ENCODE measurements around the gene APBB2.
A peak's percentile ranks its signal among the peaks of the same experiment; 100 is the strongest.
"Not testable (repeated sequence)": the region's sequence is repeated elsewhere in the genome, so short reads cannot be mapped to it uniquely, and the experiment has no call there.

Gene APBB2

DNA sequence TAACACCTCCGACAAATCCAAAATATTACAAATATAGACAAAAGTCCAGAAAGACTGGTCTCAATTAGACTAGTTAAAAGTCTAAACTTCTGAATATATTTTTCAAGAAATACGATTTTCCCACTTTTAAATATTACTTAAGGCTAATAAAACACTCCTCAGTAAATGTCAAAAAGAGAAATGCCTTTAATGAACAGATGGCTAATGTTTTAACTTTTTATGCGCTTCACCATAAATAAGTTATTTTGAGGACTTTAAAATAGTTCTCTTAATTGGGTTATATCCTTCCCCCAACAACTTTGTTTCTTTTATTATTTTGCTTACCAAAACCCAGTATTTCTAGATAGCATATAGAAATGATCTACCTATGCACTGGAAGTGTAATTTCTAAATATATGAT is 201.4 kb downstream of the APBB2 start:
- FAIRE-seq, result peak; percentile 96

DNA sequence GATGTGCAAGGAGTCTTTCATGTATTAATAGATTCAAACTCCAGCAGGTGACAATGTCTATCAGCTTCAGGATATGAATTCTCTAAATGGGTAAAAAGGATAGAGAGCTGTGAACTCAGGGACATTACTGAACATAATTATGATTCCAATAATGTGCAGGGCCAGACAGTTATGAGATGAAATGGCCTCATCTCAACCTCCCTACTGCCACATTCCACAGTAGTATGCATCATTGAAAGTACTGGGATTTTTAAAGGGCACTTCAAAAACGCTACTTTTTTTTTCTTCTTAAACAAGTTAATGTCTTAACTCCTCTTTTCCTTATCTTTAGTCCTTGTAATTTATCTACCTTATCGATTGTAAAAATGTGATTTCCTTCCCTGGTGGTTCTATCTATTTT is 202.0 kb downstream of the APBB2 start:
- no peak for FAIRE-seq

DNA sequence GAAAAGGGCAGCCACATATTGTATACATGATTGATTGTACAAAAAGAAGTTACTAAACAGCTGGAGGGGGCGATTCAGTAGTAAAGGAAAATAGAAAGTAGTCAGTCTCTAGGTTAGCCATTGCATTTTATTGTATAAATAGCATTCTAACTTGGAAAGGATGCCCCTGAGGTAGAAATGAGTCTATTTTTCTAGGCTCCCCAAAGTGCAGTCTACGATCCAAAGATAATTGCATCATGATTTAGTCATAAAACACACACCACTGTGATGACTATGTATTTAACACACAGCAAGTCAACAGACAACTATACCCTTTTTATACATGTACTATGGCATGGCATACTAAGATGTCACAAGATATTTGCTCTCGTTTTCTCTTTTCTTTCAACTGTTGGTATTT is 204.9 kb downstream of the APBB2 start:
- no peak for FAIRE-seq

DNA sequence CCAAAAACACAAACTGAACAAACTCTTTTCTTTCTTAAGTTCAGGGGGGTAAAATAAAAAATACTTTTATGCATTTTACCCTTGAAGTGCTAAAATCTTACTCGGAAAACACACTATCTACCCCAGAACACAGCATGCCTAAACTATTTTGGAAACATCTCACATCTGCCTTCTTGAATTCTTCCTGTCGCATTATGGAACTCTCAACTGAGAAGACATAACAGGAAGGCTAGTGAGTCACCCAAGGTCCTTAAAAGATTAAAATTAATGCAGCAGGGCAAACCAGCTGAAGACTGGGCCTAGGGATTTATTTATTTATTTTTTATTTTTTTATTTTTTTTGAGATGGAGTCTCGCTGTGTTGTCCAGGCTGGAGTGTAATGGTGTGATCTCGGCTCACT is 208.2 kb downstream of the APBB2 start:
- FAIRE-seq, result no peak

DNA sequence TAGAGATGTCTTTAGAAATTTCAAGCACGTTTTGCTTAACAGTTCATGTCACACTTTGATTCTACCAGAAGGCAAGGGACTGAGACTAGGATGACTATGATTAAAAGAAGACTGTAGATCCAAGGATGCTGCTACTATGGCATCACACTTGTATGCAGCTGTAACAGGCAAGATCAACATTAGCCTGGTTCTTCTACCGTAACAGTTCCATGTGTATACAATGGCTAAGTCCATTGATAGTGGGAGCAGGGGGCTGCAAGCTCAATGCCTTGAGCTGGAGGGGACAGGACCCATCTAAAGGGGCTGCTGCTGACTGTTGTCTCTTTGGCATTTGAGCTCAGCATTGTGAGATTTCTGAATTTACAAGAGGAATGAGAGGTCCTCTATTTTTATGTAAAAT is 212.0 kb downstream of the APBB2 start:
- no peak for FAIRE-seq

DNA sequence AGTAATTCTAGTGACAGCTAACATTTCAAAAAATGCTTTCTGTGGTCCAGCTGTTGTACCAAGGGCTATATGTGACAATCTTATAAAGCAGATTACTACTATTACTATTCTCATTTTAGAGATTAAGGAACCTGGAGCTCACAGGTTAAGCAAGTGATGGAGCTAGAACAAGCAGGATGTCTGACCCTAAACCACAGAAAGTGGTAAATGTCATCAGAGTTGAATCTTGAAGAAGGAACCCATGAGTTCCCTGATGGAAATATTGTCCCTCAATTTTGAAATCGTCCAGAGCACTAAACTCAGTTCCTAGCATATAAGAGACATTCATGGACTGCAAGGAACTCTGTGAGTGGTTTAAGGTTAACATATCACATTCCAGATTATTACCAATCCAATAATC is 214.0 kb downstream of the APBB2 start:
- no peak for FAIRE-seq

DNA sequence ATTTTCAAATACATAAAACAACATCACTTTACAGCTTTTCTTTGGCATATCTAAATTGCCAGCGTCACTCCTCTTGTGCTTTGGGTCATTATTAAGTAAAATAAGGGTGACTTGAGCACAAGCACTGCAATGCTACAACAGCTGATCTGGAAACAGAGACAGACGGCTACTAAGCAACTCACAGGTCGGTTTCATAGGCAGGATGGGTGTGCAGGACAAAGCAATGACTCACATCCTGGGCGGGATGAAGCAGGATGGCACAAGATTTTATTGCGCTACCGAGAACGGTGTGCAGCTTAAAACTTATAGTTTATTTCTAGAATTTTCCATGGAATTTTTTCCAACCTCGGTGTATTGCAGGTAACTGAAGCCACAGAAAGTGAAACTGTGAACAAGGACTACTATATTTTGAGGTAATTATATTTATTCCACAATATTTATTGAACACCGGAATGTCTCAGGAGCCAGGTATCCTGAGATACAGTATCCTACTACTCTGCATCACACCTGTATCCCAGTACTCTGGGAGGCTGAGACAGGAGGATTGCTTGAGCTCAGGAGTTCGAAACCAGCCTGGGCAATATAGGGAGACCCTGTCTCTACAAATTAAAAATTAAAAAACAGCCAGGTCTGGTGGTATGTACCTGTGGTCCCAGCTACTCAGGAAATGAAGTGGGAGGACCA is 215.5 kb downstream of the APBB2 start:
- no peak for FAIRE-seq

DNA sequence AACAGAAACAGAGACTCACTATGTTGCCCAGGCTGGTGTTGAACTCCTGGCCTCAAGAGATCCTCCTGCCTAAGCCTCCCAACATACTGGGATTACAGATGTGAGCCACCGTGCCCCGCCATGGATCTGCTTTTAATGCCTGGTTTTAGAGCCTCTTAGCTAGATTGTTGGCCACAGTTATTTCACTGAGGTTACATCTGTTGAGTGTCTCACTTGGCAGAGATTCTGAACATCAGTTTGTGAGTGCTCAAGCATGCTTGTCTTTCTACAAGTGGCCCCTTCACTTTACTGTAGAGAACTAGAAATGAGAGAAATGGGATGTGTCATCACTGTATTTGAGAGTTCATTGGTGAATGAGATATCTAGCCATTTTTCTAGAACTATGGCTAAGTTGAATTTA is 218.5 kb downstream of the APBB2 start:
- no peak for FAIRE-seq

DNA sequence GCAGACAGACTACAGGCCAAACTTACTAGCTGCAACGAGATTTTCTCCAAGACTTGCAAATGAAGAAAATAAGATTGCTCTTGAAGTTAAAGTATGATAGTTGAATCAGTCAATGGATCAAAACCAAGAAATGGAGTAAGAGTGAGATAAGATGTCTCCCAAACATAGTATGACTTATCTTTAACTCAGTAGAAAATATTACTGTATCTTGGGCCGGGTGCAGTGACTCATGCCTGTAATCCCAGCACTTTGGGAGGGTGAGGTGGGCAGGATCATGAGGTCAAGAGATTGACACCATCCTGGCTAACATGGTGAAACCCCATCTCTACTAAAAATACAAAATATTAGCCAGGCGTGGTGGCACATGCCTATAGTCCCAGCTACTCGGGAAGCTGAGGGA is 220.0 kb downstream of the APBB2 start:
- not testable (repeated sequence) for FAIRE-seq

DNA sequence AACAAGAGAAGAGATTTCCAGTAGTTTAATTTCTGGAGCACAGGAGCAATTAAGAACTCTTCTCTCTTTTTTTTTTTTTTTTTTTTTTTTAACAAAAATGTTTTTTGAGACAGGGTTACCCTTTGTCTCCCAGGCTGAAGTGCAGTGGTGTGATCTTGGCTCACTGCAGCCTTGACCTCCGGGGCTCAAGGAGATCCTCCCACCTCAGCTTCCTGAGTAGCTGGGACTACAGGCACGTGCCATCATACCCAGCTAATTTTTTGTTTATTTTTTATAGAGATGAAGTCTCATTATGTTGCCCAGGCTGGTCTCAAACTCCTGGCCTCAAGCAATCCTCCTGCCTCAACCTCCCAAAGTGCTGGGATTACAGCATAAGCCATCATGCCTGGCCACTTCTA is 221.0 kb downstream of the APBB2 start:
- FAIRE-seq, result not testable (repeated sequence)

DNA sequence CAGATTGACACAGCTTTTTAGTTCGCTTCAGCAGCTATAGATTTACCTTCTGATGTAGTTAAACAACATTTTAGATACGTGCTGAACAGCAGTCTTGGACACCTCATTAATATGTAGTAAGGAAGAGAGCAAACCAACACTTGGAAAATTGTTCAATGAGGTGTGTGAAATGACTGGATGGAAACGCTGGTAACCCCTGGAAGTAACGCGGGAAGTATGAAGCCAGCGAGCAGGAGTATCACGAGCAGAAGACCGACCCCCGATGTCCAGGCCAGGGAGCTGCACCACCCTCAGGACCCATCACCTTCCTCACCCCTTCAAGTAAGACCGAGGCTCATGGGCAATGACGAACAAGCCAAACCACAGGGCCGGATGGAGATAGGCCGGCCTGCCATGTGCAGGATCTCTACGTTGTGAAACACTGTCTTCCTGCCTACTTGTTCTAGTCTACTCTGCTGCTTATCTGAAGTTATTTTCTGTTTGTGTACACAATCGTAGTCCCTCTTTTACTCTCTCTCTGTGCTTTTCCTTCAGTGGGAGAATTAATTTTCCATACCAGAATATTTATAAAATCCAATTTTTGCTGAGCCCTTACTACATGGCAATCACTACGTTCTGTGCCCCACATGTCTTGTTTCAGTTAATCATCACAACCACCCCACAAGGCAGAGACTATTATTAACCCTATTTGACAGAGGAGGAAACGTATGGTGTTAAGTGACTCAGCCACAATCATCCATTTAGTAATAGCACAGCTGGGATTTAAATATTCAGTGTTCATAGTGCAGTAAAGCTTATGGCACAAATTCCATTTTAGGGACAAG is 221.7 kb downstream of the APBB2 start:
- FAIRE-seq, result no peak

DNA sequence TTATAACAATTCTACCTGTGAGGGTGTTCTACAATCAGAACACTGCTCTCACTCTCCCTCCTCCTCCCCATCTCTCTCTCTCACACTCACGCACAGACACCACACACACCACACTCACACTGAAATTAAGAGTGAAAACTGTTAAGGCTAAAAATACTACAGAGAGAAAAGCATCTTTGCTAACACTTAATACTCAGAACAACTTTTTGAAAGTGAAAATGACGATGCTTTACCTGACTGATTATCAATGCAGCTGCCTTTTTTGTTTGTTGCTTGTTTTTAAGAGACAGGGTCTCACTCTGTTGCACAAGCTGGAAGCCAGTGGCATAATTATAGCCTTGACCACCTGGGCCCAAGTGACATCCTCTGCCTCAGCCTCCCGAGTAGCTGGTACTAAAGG is 222.4 kb downstream of the APBB2 start:
- no peak for FAIRE-seq

DNA sequence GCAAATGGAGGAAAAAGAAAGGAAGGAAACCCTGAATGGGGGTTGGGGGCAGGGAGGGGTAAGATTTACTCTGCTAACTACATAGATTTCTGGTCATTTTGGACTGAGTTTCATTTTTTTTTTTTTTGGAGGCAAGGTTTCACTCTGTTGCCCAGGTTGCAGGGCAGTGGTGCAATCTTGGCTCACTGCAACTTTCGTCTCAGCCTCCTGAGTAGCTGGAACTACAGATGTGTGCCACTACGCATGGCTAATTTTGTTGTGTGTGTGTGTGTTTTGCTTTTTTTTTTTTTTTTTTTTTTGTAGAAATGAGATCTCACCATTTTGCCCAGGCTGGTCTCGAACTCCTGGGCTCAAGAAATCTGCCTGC is 223.5 kb downstream of the APBB2 start:
- no peak for FAIRE-seq

DNA sequence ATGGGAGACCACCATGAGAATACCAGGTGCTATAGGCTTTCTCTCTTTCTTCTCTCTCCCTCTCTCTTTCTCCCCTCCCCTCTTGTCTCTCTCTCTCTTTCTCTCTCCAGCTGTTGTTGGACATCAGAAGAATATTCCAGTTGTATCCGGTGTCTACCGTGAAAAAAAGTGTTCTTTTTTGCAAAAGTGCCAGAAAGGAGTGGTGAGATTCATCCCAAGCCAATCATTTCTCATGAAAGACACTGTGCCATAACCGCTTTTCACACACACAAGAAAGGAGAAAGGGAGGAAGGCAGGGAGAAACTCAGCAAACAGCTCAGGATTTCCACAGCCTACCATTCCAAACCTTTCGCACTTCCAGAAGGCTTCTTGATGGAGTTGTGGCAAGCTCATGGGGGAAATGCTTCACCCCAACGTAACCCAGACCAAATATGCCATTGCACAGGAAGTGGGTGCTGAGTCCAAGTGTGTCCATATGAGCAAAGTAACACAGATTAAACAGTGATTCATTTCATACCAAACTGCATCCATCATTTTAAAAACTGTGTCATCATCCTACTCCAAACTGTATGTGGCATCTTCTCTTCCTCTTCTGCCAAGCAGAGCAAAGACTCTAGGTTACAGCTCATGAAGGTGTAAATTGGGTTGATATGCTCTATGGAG is 224.0 kb downstream of the APBB2 start:
- FAIRE-seq, result no peak

DNA sequence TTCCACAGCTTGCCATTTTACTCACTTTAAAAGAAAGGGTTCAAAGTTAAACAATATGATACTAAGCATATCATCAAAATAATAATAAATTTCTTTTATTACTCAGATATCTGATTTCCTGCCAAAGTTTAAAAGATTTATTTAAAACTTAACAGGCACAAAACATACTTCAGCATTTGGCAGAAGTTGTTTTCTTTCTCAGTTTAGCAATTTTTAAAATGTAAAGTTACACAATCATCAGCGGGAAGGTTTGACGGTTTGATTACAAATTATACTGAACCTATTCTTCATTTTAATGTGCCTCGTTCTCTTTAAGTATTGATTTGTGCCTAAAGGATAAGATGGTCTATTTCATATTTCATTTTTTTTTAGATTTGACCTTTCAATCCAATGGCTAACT is 227.2 kb downstream of the APBB2 start:
- peak; percentile 21 for FAIRE-seq

DNA sequence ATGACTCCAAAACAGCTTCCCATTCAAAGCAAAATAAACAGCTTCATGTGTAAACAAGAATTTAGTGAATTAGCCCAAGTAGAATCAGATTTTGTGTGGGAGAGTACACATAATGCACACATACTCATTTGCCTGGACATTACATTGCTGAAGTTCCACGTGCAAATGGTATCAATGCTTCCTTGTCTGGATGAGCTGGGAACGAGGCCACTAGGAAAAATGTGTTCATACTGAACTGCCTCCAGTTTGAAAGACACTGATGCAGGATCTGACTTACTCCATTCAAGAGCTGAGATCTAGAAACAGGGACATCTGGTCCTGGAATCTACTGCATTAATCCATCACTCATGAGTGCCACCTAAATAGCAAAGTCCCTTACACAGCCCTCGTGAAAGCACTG is 228.0 kb downstream of the APBB2 start:
- peak; percentile 59 for FAIRE-seq

DNA sequence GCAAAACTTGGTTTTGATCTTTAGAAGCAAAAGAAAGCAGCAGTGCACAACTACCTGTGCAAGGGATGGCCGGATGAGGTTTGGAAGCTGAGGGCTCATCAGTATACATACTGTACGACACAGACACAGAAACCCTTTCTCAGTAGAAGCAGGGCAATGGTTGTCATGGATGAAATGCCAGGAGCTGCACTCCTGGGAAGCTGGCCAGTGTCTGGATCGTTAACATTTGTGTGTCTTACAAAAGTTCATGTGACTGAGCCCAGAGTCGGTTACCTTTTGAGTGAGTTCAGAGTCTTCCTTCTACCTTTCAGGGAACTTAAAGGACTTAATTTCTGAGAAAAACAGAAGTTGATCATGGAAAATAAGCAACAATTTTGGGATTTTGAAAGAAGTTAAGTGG is 230.3 kb downstream of the APBB2 start:
- no peak for FAIRE-seq

DNA sequence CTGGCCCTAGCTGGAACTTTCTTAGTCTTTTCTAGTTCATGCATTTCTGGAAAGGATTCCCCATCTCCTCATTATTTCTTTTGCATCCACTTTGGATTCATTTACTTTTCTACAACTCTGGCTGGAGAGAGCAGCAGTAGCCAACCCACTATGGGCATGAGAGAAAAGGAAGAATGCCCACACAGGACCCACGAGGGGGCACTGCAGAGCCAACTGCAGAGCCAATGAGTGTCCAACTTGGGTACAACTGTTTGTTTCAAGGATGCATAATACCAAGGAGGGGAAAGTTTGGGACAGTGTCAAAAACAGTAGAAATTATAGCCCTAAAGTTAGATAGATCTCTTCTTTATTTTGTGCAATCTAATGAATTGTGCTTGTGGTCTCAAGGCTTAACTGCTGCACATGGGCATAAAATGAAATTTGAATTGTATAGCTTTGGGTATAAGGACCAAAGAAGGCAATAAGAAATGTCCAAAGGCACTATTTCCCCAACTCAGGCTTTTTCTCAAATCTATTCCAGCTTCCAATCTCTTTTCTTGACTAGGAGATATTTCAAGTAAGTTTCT is 233.9 kb downstream of the APBB2 start:
- FAIRE-seq, result no peak

DNA sequence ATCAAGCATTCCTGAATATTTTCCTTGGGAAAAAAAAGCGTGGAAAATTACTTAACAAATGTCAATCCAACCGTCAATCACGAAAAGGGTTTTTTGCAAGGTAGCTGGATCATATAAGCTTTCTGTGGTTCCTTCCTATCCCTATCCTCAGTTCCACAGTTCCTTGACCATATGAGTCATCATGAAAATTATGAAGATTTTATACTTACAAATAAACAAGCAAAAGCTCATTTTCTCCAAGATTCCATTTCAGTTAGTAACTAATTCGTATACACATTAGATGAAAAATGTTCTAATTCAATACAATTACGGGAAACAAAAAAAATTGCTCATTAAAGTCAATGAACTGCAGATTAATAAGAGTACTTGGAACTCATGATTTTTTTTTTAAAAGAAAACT is 235.8 kb downstream of the APBB2 start:
- no peak for FAIRE-seq

DNA sequence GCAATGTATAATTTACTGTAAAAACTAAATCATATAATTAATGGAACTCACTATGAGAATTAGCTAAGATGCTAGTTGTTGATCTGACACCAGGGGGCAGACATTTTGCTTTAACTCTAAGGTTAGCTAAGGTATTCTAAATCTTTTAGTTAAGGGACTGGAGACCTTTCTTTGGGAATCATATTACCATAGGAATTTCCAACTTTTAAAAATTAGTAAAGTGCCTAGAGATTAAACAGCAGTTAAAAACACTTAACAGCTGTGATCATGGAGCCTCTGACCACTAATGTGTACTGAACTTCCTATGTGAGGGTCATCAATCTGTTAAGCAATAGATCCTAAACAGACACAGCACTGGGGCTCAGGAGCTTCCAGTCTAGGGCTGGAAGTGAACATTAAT is 238.0 kb downstream of the APBB2 start:
- FAIRE-seq, result peak; percentile 98

DNA sequence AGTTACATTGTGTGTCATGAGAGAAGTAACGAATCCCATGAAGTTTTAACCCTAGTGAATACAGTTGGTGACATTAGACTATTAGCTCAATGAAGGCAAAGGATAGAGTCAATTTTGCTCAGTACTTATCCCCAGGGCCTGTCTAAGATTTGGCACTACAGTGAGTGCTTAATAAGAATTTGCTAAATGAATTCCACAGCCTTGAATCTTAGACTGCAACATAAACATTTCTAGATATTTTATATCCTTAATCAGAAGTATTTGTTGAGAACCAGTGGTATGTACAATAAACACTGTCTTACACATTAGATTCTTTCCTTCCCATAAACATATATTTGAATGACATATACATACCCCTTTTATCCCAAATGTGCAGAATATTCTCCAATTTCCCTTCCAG is 241.6 kb downstream of the APBB2 start:
- no peak for FAIRE-seq

DNA sequence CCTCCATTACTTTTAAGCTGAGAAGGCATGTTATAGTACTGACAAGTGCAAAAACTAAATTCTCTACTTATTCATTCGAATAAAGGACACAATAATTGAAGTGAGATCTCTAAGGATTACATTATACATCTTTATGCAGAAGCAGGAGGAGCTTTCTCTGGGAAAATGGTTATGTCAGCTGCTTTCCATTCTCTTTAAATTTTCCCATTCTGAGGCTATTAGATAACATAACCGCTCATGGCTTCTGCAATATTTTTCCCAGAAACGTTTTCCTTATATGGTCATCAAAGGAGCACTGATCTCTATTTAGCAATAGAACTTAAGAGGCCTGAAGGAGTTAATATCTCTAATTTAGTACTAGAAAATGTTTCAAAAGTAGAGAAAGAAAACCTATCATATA is 243.0 kb downstream of the APBB2 start:
- no peak for FAIRE-seq

DNA sequence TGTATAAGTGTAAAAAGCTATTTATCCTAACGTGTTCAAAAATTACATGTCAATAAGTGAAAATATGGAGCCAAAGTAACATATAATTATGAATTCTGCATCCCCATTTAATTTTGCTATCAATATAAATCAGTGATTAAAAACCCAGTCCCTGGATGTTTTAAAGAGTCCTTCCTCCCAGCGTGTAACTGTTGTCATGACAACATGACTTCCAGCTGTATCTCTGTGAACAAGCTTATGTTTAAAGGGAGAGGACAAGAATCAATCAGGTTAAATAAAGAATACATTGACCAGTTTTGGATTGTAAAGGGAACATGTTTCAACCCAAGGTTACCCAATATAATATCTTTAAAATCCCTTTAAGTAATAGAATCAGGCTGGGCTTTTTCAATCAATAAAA is 244.8 kb downstream of the APBB2 start:
- no peak for FAIRE-seq

DNA sequence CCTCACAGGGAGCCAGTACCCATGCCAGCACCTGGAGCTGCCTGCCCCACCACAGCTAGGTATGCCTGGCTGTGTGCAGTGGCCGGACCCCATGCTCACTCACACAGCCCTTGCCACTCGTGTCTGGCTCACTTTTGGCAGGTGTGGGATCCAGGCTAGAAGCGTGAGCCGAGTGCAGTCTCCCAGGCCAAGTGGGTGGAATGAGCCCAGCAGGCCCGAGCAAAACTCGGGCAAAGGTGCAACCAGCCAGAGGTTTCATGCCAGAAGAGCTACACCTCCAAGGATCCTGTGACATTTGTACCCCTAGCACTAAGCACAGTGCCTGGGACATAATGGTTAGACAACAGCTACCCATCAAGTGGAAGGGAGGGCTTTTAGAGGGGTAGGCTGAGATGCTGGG is 246.8 kb downstream of the APBB2 start:
- no peak for FAIRE-seq

Data from endometrium (tissue), 2 donors.